GM19463 (cell line): ENCODE data around the gene JAZF1.
A peak's percentile ranks its signal among the peaks of the same experiment; 100 is the strongest.

Experiments
- ATAC-seq: cut with Tn5 transposase; IDR thresholded peaks from one replicate; pipeline ENCODE4 v1.9.1; 2021; ENCODE audit warnings: mild to moderate bottlenecking, moderate library complexity; ENCODE audit not compliant: unreplicated experiment

The JAZF1 gene

DNA sequence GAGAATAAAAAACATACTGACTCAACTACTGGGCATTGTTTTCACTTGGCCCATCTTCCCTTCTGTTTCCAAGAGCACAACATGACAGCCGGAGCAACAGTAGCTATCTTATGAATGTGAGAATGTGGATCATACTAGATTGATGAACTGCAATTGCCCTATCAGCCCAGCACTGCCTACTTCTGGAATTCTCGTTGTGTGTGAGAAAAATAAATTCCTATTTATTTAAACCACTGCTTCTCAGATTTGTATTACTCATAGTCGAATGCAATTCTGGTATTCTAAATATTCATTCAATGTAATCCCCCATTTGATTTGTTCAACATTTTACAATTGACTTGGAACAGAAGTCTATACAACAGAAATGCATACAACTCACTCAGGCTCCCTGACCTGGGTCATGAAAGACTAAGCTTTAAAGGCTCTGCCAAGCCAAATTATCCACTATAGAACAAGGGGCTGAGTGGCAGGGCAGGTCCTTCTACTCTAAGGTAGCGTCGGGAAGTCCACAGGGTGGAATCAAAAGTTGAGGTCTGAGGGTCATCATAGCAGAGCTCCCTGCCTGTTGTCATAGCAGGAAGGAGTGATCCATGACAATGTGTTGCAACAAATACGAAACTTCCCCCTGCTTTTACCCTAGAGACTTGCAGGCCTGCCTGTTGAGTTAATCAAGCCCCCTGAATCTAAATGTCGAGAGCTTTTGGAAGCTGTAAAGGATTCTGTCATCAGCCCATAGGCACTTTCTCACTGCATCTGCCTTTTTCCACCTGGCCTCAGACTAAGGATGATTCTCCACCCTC is 12.4 kb upstream of the JAZF1 start:
- ATAC-seq: no peak

GRCh38 chr7:28191751-28192150 is 11.2 kb upstream of the JAZF1 start:
- ATAC-seq: no peak

GRCh38 chr7:28191184-28191583 is 10.6 kb upstream of the JAZF1 start:
- ATAC-seq: no peak

GRCh38 chr7:28190077-28190710 is 9.6 kb upstream of the JAZF1 start:
- ATAC-seq: no peak

DNA sequence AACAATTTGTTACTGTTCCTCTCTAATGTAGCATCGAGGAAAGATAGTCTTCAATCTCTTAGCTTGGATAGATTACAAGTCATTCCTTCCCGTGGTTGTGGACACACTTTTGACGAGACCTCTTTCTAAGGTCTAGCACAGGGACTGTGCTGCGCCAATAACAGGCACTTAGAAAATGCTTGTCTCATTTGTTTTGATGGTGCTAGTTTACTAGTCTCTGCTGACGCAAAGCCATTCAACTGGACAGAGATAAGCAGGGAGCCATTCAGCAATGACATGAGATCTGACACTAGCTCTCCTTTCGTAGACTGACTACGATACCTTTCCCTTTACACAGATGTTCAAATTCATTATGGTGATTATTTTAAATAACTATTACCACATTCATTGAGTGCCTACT is 6.4 kb upstream of the JAZF1 start:
- no peak for ATAC-seq

- ATAC-seq: no peak
These were observed 3.0 kb upstream of the JAZF1 start for GRCh38 chr7:28183627-28184026.

DNA sequence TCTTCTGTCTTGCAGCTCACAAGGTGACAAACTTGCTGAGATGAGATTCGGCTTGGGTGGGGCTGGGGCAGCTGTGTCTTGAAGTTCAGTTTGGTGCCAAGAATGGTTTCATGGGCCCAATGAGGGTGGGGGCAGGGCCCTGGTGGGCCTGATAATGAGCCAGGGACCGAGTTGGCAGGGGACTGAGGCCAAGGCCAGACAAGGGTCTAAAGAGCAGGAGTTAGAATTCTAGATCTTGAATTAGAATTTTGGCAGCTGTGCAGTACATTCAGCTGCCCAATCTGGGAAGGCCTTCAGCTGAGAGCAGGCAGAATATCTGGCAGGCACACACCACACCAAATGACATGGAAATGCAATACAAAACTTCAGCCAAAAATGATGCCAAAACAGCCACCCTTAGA is 1.5 kb upstream of the JAZF1 start:
- no peak for ATAC-seq

DNA sequence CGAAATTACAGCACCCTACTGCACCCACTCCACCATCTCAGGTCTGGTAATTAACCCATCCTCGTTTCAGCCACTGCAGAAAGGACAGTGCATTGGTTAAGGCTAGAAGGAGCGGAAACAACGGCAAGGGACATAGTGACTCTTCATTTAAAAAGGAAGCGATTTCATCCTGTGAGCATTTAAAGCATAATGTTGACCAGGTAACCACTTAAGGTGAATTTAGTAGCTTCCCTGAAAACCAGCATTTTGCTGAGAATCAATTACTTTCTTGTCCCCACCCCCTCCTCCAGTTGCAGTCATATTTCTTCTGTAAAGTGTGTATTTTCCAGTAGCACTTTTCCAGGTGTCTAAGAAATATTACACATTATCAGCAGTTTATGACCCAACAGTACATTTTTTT is 821 bp upstream of the JAZF1 start:
- no peak for ATAC-seq

DNA sequence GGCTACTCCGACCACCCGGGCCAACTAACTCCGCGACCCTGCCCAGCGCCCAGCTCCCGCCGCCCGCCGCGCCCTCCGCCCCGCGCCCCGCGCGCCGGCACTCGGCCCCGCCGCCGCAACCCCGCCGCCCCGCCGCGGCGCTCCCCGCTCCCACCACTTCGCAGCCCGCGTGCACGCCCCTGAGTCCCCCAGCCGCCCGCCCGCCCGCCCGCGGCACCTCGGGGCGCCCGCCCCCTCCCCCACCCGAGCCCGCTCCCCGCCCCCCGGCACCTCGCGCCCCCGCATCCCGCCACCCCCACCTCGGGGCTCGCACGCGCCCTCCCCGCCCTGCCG is 598 bp downstream of the JAZF1 start:
- no peak for ATAC-seq

DNA sequence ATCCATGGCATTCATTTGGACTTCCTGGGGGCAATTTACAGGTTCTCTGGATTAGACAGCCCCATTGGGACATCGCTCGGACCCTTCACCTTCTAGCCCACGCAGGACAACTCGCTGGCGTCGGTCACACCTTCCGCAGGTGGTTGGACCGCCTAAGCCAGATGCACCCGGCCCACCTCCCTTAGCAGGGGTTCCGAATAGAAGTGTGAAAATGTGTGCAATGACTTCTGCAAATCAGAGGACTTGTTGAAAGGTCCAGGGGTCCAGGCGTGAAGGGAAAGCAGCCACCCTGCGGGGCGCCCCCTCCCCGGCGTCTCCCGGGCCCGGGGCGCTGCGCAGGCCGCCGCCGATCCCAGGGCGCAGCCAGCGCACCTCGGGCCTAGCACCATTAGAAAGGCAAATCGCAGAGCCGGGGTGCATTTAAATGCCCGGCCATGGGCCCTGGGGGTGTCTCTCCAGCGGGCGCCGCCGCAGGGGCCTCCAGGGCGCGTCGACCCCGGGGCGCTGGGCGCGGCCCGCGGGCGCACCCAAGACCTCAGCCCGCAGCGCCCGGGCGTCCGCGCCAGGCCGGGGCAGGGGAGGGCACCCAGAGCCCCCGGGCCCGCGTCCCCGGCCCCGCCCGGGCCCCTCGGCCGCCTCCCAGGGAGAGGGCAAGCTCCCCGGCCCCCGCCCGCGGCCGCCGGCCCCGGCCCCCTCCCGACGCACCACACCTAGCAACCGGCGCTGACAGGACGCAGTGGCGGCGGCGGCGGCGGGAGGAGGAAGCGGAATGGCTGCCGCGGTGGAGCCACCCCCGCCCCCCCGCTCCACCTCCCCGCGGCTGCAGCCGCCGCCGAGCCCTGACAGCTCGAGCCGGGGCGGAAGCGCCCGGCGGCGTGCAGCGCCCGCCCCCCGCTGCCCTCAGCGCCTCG is 1.2 kb downstream of the JAZF1 start:
- ATAC-seq: peak; percentile 86

DNA sequence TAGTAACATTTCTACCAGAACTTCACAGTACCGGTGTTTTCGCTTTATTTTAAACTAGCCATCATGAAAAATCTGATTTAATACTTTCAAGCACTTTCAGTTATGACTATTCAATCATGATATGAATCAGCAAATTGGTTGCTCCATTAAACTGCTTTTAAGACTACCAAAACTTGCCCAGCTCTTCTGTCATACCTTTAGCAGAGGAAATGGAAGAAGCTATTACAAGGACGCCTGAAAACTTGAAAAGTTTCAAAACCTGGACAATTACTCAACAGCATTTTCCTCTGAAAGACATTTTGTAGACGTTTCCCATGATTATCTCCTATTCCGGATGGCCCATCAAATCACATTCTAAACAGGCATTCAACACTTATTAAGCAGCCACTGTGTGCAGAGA is 2.0 kb downstream of the JAZF1 start:
- ATAC-seq: no peak

DNA sequence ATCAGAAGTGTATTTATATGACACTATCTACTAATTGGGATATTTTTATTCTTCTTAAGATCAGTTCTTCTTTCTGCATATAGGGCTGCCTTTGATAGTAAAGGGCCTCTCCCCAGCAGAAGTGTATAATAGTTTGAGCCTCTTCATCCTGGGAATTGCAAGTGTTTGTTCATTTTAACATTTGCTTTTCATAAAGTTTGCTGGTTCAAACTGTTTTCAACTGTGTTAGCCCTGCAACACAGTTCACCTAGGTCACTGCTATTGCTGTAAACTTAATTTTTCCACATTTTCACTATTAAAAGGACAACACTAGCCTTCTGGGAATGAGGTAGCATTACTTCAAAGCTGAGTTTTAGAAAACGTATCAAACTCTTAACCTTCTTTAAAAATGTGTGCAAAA is 2.8 kb downstream of the JAZF1 start:
- no peak for ATAC-seq

GRCh38 chr7:28176645-28177044 is 4.0 kb downstream of the JAZF1 start:
- ATAC-seq: no peak

DNA sequence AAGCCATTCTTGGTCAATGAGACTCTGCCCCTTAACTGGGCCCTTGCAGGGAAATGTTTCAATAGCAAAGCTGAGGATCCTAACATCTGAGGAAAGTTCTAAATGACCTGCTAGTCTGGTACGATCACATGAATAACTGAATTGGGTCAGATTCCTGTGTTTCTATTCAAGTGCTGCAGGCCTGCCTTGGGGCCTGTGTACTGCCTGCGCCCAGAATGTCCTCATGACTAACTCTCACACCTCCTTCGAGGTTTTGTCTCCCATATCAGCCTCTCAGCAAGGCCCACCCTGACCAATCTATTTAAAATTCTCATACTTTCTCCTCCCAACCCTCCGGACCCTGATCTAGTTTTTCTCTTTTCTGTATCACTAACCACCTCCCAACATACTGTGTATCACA is 4.4 kb downstream of the JAZF1 start:
- ATAC-seq: no peak

GRCh38 chr7:28174901-28175661 is 5.5 kb downstream of the JAZF1 start:
- no peak for ATAC-seq

GRCh38 chr7:28174442-28174841 is 6.2 kb downstream of the JAZF1 start:
- no peak for ATAC-seq

DNA sequence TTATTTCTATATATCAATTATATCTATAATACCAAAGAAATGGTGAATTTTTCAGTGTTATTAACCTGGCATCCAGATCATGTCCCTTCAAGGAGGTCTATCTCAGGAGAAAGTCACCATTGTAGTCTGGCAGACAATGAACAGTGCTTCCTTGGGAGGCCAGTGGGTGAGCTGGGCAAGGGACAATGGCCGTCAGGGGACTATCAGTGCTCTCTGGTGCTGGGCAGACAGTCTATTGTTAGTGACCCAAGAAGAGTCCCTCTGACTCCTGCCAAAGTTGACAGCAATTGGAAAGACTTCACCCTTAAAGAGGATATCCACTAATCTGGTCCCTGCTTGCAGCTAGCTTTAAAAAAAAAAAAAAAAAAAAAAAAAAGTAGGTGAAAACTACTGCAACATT is 7.1 kb downstream of the JAZF1 start:
- no peak for ATAC-seq

GRCh38 chr7:28172958-28173357 is 7.6 kb downstream of the JAZF1 start:
- no peak for ATAC-seq

- no peak for ATAC-seq
These were observed 9.9 kb downstream of the JAZF1 start for GRCh38 chr7:28170701-28171100.

DNA sequence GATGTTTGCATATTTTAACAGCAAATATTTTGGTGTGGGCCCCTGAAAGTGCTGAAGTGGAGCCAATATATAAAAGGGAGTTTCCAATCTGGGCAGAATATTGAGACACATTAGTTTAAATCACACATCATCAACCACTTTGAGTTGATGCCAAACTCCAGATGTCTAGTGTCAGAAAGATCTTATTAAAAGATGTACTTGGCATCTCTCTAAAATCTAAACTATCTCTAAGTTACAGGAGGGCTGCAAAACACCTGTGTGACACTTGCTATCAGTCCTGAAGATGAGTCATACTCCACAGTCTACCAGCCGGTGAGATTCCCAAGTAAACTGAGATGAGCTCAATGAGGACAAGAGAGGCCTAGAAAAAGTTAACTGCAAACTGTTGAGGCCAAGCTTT is 11.4 kb downstream of the JAZF1 start:
- ATAC-seq: no peak
